Measurements from ENCODE around the gene MACROH2A2. TPM values are rescaled to one million over a fixed set of nuclear protein-coding genes. Genes with fewer than 3 reads are reported as not detected.

Gene MACROH2A2
- total RNA-seq, 4 donors from 2014 or later, result 7.0 to 21.8 (median 15.0) TPM

- intact Hi-C loops (cut with DNase I), result no loop called here
- no peak overlapping the region for H3K4me3 ChIP-seq (replicated peaks in 1 of 3)
- DNase-seq, result no peak
- peaks cover 6 to 10% of the 10 kb centered on the region in 2 donors for H3K36me3 ChIP-seq
- no peaks in the 10 kb centered on the region for H3K27me3 ChIP-seq
- H3K27ac ChIP-seq, result no peak overlapping the region
- no peaks in the 10 kb centered on the region for H3K9me3 ChIP-seq
- 96 to 98% methylated on average over 3 of the region's 3 CpGs for WGBS, 2 donors
- TF ChIP-seq CTCF (IDR thresholded peaks at IDR 0.05) (no peak), POLR2A (IDR thresholded peaks at IDR 0.05) (no peak)
- H3K4me1 ChIP-seq, result peaks cover 0 to 9% of the 10 kb centered on the region in 2 donors
Measured at GRCh38 chr10:70124918-70125317, 72.3 kb downstream of the MACROH2A2 start.

DNA sequence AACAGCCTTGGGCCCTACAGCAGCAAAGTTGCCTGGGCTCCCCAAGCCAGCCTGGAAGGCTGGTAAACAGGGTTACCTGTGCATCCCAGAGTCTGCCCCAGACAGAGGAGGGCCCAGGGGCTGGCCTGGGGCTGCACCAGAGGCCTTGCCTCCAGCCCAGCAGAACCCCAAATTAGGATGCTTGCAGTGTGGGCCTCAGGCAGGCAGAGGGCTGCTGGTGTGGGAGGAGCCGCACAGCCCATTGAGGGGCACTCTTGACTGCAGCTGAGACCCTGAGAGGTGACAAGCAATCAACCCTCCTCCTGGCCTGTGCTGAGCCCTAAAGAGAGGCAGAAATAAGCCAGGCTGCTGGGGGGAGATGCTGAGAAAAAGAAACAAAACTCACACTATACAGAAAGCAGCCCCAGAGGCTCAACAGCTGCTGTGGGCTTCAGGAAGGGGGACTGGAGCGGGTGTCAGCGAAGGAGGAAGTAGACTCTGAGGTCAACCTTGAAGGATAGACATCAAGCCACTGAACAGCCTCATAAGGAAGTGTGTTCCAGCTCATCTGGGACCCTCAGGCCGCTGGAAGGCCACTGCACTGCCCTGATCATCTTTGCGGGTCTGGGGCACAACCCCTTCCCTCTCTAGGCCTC, 73.4 kb downstream of the MACROH2A2 start:
- Histone ChIP-seq H3K36me3 (no peaks in the 10 kb centered on the region), H3K4me3 (replicated peaks in 1 of 3) (no peak overlapping the region), H3K4me1 (peaks cover 8 to 16% of the 10 kb centered on the region in 2 donors), H3K27me3 (no peaks in the 10 kb centered on the region), H3K9me3 (no peaks in the 10 kb centered on the region), H3K27ac (no peak overlapping the region)
- intact Hi-C loops (cut with DNase I), result no loop called here
- TF ChIP-seq CTCF (IDR thresholded peaks at IDR 0.05), result no peak
- TF ChIP-seq POLR2A (IDR thresholded peaks at IDR 0.05), result no peak
- no peak for DNase-seq
- WGBS, 2 donors, result 83 to 89% methylated on average over 5 of the region's 5 CpGs

GRCh38 chr10:70126700-70127395, 74.2 kb downstream of the MACROH2A2 start:
- no peaks in the 10 kb centered on the region for H3K27me3 ChIP-seq
- peaks cover 16 to 23% of the 10 kb centered on the region in 2 donors for H3K4me1 ChIP-seq
- no peaks in the 10 kb centered on the region for H3K9me3 ChIP-seq
- 93 to 98% methylated on average over 12 to 14 of the region's 15 CpGs for WGBS, 2 donors
- H3K36me3 ChIP-seq, result no peaks in the 10 kb centered on the region
- DNase-seq, result no peak
- TF ChIP-seq CTCF (IDR thresholded peaks at IDR 0.05) (no peak), POLR2A (IDR thresholded peaks at IDR 0.05) (no peak)
- H3K27ac ChIP-seq, result no peak overlapping the region
- H3K4me3 ChIP-seq (replicated peaks in 1 of 3), result no peak overlapping the region
- intact Hi-C loops (cut with DNase I), result no loop called here

GRCh38 chr10:70130878-70131559, 78.4 kb downstream of the MACROH2A2 start:
- peak; percentile 24 to 25 for DNase-seq
- intact Hi-C loops (cut with DNase I), result no loop called here
- Histone ChIP-seq H3K4me1 (peaks cover 22 to 29% of the 10 kb centered on the region in 2 donors), H3K9me3 (no peaks in the 10 kb centered on the region), H3K36me3 (no peaks in the 10 kb centered on the region), H3K27me3 (no peaks in the 10 kb centered on the region), H3K27ac (peak overlapping the region; percentile 92 to 97 (median 96)), H3K4me3 (replicated peaks in 1 of 3) (peak overlapping the region in 1 of 3 donors; percentile 0)
- 51 to 65% methylated on average over 10 of the region's 10 CpGs for WGBS, 2 donors
- TF ChIP-seq CTCF (IDR thresholded peaks at IDR 0.05) (no peak), POLR2A (IDR thresholded peaks at IDR 0.05) (peak in 1 of 2 donors; percentile 32)

Measured in thyroid gland (tissue), 4 donors.